Stimulated activated CD8-positive, alpha-beta memory T cell treated with anti-CD3 and anti-CD28 coated beads, Interleukin-12 subunit alpha, Interleukin-12 subunit beta, amount 100 ng/mL, for 24 hours (primary cell): ENCODE data around the gene ARPIN.
A peak's percentile ranks its signal among the peaks of the same experiment; 100 is the strongest.
"Not testable (repeated sequence)": the region's sequence is repeated elsewhere in the genome, so short reads cannot be mapped to it uniquely, and the experiment has no call there.

Source experiments
- DNase-seq: peaks from one replicate; pipeline ENCODE4 v3.0.0-alpha.2; 2020; ENCODE audit errors: extremely low read depth

ARPIN gene

DNA sequence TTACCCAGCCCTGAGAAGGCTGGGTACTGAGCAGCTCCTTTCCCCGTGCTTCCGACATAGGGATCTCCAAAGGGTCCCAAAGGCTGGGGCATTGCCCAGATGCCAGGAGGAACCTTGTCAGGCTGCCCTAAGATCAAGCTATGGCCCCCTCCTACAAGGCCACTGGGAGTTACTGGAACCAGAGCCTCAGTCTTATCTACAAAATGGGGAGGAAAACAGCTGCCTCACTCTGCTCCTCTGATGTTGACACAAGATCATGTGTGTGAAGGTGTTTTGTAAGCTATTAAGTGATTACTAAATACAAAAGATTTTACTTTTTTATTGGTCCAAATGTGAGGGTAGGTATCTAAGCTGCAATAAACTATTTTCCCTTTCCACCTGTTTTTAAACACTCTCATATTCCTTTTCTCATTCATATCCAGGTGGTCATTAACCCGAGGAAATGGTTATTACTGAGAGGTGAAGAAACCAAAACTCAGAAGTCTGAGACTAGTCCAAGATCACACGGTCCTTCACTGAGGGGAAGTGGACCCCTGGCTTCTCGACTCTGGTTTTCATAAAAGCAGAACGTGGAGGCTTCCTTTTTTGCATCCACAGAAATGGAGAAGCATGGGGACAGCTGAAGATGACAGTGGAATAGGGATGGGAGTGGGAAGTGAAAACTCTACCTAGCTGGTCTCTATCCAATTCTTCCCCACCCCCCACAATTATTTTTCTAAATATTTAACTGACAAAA lies 1.7 kb downstream of the ARPIN start:
- DNase-seq, result no peak

- DNase-seq, result no peak
Measured at GRCh38 chr15:89909611-89910010, 3.1 kb downstream of the ARPIN start.

GRCh38 chr15:89908226-89908625 lies 4.5 kb downstream of the ARPIN start:
- no peak for DNase-seq

- no peak for DNase-seq
Measured at GRCh38 chr15:89907289-89907688, 5.5 kb downstream of the ARPIN start.

- DNase-seq, result no peak
Measured at GRCh38 chr15:89905846-89906378, 6.8 kb downstream of the ARPIN start.

DNA sequence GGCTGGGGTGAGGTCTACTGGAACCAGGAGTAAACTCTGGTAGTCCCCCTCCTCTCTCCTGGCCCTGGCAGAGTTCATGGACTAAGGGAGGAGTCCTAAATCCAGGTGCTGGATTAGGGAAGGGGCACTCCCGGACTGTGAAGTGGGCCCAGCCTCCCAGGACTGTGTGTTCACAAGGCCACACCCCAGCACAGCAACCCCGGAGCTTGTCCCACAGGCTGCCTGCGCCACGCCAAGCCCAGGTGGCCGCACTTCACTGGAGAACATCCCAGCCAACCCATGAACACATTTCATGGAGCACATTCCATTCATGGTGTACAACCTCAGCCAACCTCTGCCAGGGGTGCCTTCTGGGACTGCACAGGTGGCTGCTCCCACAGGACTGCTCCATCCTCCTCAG lies 8.2 kb downstream of the ARPIN start:
- no peak for DNase-seq

- no peak for DNase-seq
Measured at GRCh38 chr15:89903858-89904130, 9.0 kb downstream of the ARPIN start.

- DNase-seq, result no peak
Measured at GRCh38 chr15:89903015-89903857, 9.5 kb downstream of the ARPIN start.

DNA sequence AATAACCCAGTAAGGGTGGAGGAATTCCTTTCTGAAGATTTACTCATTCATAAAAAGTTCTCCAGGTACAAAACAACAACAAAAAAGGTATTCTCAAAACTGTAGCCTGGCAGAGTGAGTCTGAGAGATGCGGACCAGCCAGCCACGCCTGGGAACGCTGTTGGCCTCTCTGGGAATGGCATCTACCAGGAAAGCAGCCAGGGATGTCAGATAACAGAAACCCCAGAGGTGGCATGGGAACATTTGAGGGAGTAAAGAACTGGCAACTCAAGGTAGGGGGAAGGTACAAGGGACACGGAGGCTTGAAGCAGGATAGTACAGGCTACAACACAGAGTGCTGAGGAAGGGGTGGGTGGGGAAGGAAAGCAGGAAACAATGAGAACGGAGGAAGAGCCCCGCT lies 11.9 kb downstream of the ARPIN start:
- no peak for DNase-seq

DNA sequence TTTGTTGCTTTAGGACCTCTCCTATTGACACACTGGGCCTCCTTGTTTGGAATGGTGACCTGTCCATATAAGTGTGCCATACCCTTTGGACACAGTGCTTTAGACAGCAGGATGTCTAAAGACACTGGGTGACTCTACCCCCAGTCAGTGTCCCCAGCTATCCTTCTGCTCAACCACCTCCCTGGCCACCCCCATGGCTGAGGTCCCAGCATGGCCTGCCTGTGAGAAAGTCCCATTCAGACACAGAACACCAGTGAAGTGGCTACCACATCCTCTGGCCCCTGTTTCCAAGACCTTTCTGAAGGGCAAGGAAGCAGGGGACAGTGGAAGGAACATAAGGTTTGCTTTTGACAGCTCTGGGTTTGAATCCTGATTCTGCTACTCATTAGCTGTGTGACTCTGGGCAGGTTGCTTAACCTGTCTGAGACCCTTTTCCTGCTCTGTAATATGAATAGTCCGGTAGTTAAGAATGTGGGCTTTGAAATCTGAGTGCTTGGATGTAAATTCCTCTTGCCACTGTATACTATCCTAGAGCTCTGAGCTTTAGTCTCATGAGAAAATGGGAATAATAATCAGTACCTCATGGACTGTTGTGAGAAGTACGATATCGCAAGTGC lies 12.7 kb downstream of the ARPIN start:
- no peak for DNase-seq

- DNase-seq, result no peak
Measured at GRCh38 chr15:89899295-89899945, 13.3 kb downstream of the ARPIN start.

DNA sequence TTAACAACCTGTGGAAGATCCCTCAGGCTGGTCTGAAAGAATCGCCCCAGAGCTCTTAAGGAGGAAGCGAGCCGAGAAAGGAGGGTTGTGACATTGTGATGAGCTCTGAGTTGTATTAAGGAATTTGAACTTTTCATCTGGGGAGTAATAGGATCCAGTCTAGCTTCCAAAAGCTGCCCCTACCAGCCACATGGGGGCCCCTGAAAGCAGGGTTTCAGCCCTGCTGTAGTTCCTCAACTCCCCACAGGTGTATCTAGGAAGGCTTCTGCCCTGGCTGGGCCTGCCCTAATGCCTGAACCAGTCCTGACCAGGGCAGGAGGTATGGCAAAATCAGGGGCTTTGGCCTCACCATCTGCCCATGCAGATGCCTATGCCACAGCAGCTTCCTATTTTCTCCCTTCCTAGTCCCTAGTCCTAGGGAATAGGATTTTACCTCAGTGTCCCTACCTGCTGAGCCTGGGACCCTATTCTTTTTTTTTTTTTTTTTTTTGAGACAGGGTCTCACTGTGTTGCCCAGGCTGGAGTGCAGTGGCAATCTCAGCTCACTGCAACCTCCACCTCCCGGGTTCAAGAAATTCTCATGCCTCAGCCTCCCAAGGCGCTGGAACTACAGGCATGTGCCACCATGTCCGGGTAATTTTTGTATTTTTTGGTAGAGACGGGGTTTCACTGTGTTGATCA lies 14.0 kb downstream of the ARPIN start:
- no peak for DNase-seq

- no peak for DNase-seq
Measured at GRCh38 chr15:89898146-89898545, 14.6 kb downstream of the ARPIN start.

DNA sequence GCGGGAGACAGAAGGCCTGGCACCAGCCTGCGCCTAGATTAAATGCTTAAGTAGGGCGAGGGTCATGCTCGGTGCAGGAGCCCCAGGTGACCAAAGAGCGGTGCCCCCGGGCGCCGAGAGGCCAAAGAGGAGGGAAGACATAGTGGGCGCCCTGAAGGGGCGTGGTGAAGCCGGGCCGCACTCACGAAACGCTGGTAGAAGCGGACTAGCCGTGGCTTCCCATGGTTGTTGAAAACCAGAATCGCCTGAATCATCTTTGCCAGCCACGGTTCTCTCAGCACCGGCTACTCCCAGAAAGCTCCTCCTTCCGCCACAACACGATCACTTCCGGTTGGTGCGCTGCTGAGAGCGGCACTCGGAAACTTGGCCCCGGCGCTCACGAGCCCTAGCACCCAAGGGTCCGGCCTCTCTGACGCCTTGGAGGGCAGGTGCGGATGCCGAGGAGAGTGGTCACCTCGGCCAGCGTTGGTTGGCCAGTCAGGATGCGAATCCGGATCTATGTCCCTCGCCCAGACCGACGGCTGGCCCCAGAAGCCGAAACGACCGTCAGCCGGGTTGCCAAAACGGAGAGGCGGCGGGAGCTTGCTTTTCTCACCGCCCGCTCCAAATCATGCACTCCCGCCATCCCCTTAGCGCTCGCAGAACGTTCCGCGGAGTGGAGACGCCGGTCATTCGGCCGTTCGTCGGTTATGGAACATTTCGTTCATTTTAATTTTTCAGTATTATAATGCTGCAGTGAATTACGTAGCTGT lies 18.9 kb downstream of the ARPIN start, which contains the start of gene AP3S2:
AP3S2 (minus strand) TSS at position 299 of the 752 bp plus-strand sequence; CDS start at position 254, 45 bp downstream.
- DNase-seq, result peak; percentile 72

DNA sequence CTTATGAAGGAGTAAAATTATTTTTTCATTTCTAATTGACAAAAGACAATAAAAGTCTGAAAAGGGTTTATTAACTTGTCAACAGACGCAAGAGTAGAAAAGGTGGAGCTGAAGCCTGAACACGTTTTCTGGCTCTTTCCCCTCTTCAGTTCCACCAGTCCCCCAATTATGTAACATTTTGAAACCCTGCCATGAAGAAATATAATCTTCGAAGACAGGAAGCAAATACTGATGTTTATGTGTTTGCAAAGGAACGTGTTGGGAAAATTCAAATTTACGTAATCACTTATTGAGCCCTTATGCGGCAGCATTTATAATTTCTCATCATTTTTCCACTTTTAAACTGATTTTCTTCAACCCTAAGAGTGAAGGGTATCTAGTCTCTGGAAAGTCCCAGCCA lies 19.7 kb downstream of the ARPIN start:
- DNase-seq, result no peak

GRCh38 chr15:89888214-89888804 lies 24.4 kb downstream of the ARPIN start:
- DNase-seq, result no peak

GRCh38 chr15:89885611-89886010 lies 27.1 kb downstream of the ARPIN start:
- no peak for DNase-seq

DNA sequence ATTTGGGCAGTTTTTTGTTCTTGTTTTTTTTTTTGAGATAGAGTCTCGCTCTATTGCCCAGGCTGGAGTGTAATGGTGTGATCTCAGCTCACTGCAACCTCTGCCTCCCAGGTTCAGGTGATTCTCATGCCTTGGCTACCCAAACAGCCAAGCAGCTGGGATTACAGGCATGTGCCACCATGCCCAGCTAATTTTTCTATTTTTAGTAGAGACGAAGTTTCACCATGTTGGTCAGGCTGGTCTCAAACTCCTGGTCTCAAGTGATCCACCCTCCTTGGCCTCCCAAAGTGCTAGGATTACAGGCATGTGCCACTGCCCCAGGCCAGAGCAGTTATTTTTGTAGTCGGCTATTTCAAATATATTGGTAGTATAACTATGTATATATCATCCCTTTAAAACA lies 27.6 kb downstream of the ARPIN start:
- DNase-seq, result not testable (repeated sequence)

GRCh38 chr15:89883518-89883917 lies 29.2 kb downstream of the ARPIN start:
- DNase-seq, result no peak

- DNase-seq, result no peak
Measured at GRCh38 chr15:89880727-89881126, 32.0 kb downstream of the ARPIN start.
